HepG2 (cell line): ENCODE results near the gene LRRC73. TPM values are rescaled to one million over a fixed set of nuclear protein-coding genes. Genes with fewer than 3 reads are reported as not detected.

Experiments used
- CEBPZ ChIP-seq: IDR thresholded peaks from 2 replicates; pipeline ENCODE4 v1.6.1; 2012; ENCODE audit warnings: low read length, improper control_type of control experiment
- FOXJ3 ChIP-seq: sonication (generic); formaldehyde crosslinking; IDR thresholded peaks from 2 replicates; pipeline ENCODE4 v1.4.0; 2020; ENCODE audit warnings: missing genetic modification reagents, mild to moderate bottlenecking, borderline replicate concordance
- MEIS1 ChIP-seq: sonication (generic); formaldehyde crosslinking; IDR thresholded peaks from 2 replicates; pipeline ENCODE4 v1.9.0; 2021; ENCODE audit warnings: mild to moderate bottlenecking, missing genetic modification reagents, moderate library complexity, borderline replicate concordance
- NCOA5 ChIP-seq: sonication (generic); formaldehyde crosslinking; IDR thresholded peaks from 2 replicates; pipeline ENCODE4 v1.4.0; 2020; ENCODE audit warnings: missing genetic modification reagents
- NFE2L2 ChIP-seq: fragments of 150-350 bp; IDR thresholded peaks from 2 replicates; pipeline ENCODE4 v1.6.1; 2014; ENCODE audit warnings: low read length
- NR2F6 ChIP-seq, 2 experiments: IDR thresholded peaks; 2 replicates each; pipeline ENCODE4 v1.6.1; 2016; ENCODE audit warnings: antibody characterized with exemption in 1 of 2, mild to moderate bottlenecking in 1 of 2
- PREB ChIP-seq: sonication (generic); formaldehyde crosslinking; IDR thresholded peaks from 2 replicates; pipeline ENCODE4 v1.4.0; 2020; ENCODE audit warnings: missing genetic modification reagents
- SKI ChIP-seq: fragments of 450-650 bp; IDR thresholded peaks from one replicate; pipeline ENCODE4 v1.6.1; 2018; ENCODE audit warnings: mild to moderate bottlenecking; ENCODE audit not compliant: partially characterized antibody
- STAT5B ChIP-seq: sonication (generic); formaldehyde crosslinking; IDR thresholded peaks from 2 replicates; pipeline ENCODE4 v1.4.0; 2020; ENCODE audit warnings: missing genetic modification reagents
- TFDP2 ChIP-seq: sonication (generic); formaldehyde crosslinking; IDR thresholded peaks from 2 replicates; pipeline ENCODE4 v1.4.0; 2020; ENCODE audit warnings: missing genetic modification reagents
- THAP11 ChIP-seq: IDR thresholded peaks from 2 replicates; pipeline ENCODE4 v1.6.1; 2016; ENCODE audit warnings: missing biosample characterization, missing genetic modification reagents
- THAP9 ChIP-seq: sonication (generic); formaldehyde crosslinking; IDR thresholded peaks from 2 replicates; pipeline ENCODE4; 2020; ENCODE audit warnings: missing genetic modification reagents, mild to moderate bottlenecking, borderline replicate concordance
- TOE1 ChIP-seq: sonication (generic); formaldehyde crosslinking; IDR thresholded peaks from 2 replicates; pipeline ENCODE4 v1.4.0; 2020; ENCODE audit warnings: mild to moderate bottlenecking, missing genetic modification reagents
- ZEB1 ChIP-seq: IDR thresholded peaks from 2 replicates; pipeline ENCODE4 v1.6.1; 2012; ENCODE audit warnings: mild to moderate bottlenecking, low read depth, inconsistent platforms; ENCODE audit not compliant: insufficient replicate concordance
- ZNF10 ChIP-seq: sonication (generic); formaldehyde crosslinking; IDR thresholded peaks from 2 replicates; pipeline ENCODE4 v1.4.0; 2020; ENCODE audit warnings: mild to moderate bottlenecking, low read depth, missing genetic modification reagents, borderline replicate concordance
- ZNF207 ChIP-seq: fragments of 450-650 bp; IDR thresholded peaks from 2 replicates; pipeline ENCODE4 v1.6.1; 2016; ENCODE audit warnings: antibody characterized with exemption, borderline replicate concordance
- ZNF24 ChIP-seq: fragments of 450-650 bp; IDR thresholded peaks from 2 replicates; pipeline ENCODE4 v1.6.1; 2017; ENCODE audit warnings: antibody characterized with exemption, mild to moderate bottlenecking
- ZNF256 ChIP-seq: sonication (generic); formaldehyde crosslinking; conservative IDR thresholded peaks from 2 replicates; pipeline ENCODE4 v1.4.0; 2020; ENCODE audit warnings: missing genetic modification reagents
- ZNF343 ChIP-seq: sonication (generic); formaldehyde crosslinking; IDR thresholded peaks from 2 replicates; pipeline ENCODE4 v1.4.0; 2020; ENCODE audit warnings: mild to moderate bottlenecking, missing genetic modification reagents
- ZNF441 ChIP-seq: sonication (generic); formaldehyde crosslinking; IDR thresholded peaks from 2 replicates; pipeline ENCODE4 v1.7.0; 2021; ENCODE audit warnings: missing genetic modification reagents, borderline replicate concordance
- ZNF607 ChIP-seq: sonication (generic); formaldehyde crosslinking; IDR thresholded peaks from 2 replicates; pipeline ENCODE4 v1.5.1; 2020; ENCODE audit warnings: missing genetic modification reagents, mild to moderate bottlenecking, borderline replicate concordance
- ZNF740 ChIP-seq: sonication (generic); formaldehyde crosslinking; IDR thresholded peaks from 2 replicates; pipeline ENCODE4 v1.4.0; 2020; ENCODE audit warnings: missing genetic modification reagents
- ZNF816 ChIP-seq: sonication (generic); formaldehyde crosslinking; IDR thresholded peaks from 2 replicates; pipeline ENCODE4 v1.8.0; 2022; ENCODE audit warnings: missing genetic modification reagents, mild to moderate bottlenecking, borderline replicate concordance
- polyA plus RNA-seq, 8 experiments: library from polyadenylated mRNA; depleted of rRNA in 3 of 8; stranded (reverse) in 7 of 8; unstranded in 1 of 8; fragments of >200 nt; fragmentation: Illumina TruSeq in 4 of 8; extraction: Trizol in 4 of 8; gene quantifications; 2 replicates each; pipeline versions ENCODE4 v1.2.1 to v1.2.3, GENCODE V29; 2011 to 2016; ENCODE audit warnings: low read depth in 4 of 8, missing spikeins in 1 of 8, mixed read lengths in 1 of 8; ENCODE audit not compliant: insufficient read depth in 1 of 8
- total RNA-seq, 5 experiments: library from RNA; depleted of rRNA; stranded (reverse); fragments of >200 nt; fragmentation: Illumina TruSeq; extraction: Trizol; gene quantifications; 2 replicates each; pipeline ENCODE4 v1.2.3, GENCODE V29; 2016; ENCODE audit warnings: low read depth in 1 of 5

LRRC73 gene
- total and polyA plus RNA-seq, 2 of the 13 experiments (the other 11 are each of a cell fraction or from before 2014, with no cell fraction given) = 0.11 to 0.12 TPM

GRCh38 chr6:43490523-43490939, 19.6 kb downstream of the LRRC73 start (continued):
- TF ChIP-seq NFE2L2 (no peak), ZEB1 (no peak), ZNF10 (CRISPR knock-in tag) (no peak), ZNF207 (no peak), PREB (no peak), ZNF343 (CRISPR knock-in tag) (no peak), SKI (peak; percentile 34), FOXJ3 (CRISPR knock-in tag) (0 out of 2 replicates have a peak, but pooled peaks have one; percentile 66), ZNF816 (no peak), TOE1 (CRISPR knock-in tag) (no peak), ZNF441 (CRISPR knock-in tag) (no peak; the same call in 1 of the 2 replicates), CEBPZ (no peak), THAP11 (CRISPR knock-in tag) (peak; percentile 47; the same call in 1 of the 2 replicates), ZNF256 (no peak), TFDP2 (CRISPR knock-in tag) (no peak), MEIS1 (CRISPR knock-in tag) (no peak; the same call in 1 of the 2 replicates), ZNF24 (peak; percentile 60; the same call in 1 of the 2 replicates), THAP9 (CRISPR knock-in tag) (no peak), ZNF740 (CRISPR knock-in tag) (peak; percentile 97), NR2F6 (IDR thresholded peaks at IDR 0.05) (peak; percentile 77), NR2F6 (CRISPR knock-in tag; IDR thresholded peaks at IDR 0.05) (peak; percentile 87), ZNF607 (CRISPR knock-in tag) (no peak), NCOA5 (CRISPR knock-in tag) (no peak), STAT5B (CRISPR knock-in tag) (no peak)
